AG09319 (cell line): ENCODE data around the gene SMG5.

ENCODE experiments used
- DNase-seq: peaks from one replicate; pipeline ENCODE4 v3.0.0-alpha.2; 2010; ENCODE audit warnings: low read depth; ENCODE audit errors: extremely low read depth
- CTCF ChIP-seq: IDR thresholded peaks from 2 replicates; pipeline ENCODE4 v1.5.1; 2011; ENCODE audit warnings: low read depth, mild to moderate bottlenecking, inconsistent platforms, low read length, moderate library complexity

The SMG5 gene

GRCh38 chr1:156233426-156234127 is 49.0 kb downstream of the SMG5 start:
- no peak for TF ChIP-seq CTCF
- peak; percentile 34 for DNase-seq

DNA sequence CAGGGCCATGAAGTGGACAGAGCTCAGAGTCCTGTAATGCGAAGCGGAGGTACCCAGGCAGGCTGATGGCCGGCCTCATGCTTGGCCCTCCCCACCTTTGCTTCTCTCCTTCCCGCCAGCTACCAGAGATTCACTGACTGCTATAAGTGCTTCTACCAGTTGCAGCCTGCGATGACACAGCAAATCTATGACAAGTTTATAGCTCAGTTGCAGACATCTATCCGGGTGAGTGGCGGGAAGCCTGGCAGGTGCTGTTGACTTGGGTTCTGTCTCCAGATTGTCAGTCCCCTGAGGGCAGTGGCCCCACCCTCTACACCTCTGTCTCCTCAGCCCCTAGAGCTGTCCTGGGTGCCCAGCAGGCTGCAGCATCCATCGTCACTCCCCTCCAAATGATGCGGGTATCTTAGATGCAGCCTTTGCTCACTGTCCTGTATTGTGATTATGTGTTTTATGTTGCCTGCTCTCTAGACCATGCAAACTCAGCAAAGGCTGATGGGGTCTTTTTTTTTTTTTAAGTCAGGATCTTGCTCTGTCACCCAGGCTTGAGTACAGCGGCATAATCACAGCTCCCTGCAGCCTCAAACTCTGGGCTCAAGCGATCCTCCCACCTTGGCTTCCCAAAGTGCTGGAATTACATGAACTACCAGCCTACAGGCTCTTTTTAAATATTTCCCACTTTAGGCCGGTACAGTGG is 50.3 kb downstream of the SMG5 start:
- TF ChIP-seq CTCF, result no peak
- DNase-seq, result no peak

- TF ChIP-seq CTCF, result no peak
Observed at GRCh38 chr1:156230473-156230837, 52.2 kb downstream of the SMG5 start.

GRCh38 chr1:156229809-156230472 is 52.7 kb downstream of the SMG5 start:
- no peak for TF ChIP-seq CTCF
- no peak for DNase-seq

More at GRCh38 chr1:156230473-156230837, 52.2 kb downstream of the SMG5 start:
- no peak for DNase-seq

- DNase-seq, result no peak
- TF ChIP-seq CTCF, result no peak
Observed at GRCh38 chr1:156228501-156228900, 54.1 kb downstream of the SMG5 start.

DNA sequence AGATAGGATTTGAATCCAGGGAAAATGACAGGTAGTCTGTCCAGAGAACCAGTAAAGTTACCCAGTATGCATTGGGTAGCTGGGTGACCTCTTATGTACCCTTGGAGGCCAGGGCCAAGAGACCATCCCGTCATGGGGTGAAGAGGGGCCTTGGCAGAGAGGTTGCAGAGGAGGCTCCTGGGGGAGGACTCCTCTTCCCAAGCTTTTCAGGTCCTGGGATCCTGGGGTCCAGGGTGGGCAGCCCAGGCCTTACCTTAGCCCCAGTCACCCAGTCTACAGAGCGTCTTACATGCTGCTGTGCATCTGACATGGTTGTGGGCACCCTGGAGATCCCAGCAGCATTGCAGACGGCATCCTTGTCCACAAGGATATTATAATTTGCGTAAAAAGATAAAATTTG is 55.8 kb downstream of the SMG5 start:
- TF ChIP-seq CTCF, result no peak
- no peak for DNase-seq

DNA sequence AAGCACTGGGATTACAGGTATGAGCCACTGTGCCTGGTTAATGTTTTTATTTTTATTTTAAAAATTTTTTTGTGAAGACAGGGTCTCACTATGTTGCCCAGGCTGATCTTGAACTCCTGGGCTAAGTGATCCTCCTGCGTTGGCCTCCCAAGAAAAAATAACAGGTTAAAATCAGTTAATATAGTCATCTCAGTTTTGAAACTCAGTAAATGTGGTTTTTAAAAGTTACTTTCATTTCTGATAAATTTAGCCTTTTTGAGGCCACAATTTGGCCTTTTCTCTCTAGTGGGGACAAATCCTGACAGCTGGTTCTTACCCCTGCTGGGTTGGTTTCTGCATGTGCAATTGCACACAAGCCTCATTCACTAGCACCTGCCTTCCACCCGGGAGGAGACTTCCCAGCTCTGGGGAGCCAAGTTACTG is 56.5 kb downstream of the SMG5 start:
- DNase-seq, result no peak
- no peak for TF ChIP-seq CTCF
